ENCODE results near the gene PRSS1. TPM values are rescaled to one million over a fixed set of nuclear protein-coding genes. Genes with fewer than 3 reads are reported as not detected.
"Not testable (repeated sequence)": the region's sequence is repeated elsewhere in the genome, so short reads cannot be mapped to it uniquely, and the experiment has no call there.

The PRSS1 gene
- total RNA-seq, 1 donor from 2014 or later: not detected

DNA sequence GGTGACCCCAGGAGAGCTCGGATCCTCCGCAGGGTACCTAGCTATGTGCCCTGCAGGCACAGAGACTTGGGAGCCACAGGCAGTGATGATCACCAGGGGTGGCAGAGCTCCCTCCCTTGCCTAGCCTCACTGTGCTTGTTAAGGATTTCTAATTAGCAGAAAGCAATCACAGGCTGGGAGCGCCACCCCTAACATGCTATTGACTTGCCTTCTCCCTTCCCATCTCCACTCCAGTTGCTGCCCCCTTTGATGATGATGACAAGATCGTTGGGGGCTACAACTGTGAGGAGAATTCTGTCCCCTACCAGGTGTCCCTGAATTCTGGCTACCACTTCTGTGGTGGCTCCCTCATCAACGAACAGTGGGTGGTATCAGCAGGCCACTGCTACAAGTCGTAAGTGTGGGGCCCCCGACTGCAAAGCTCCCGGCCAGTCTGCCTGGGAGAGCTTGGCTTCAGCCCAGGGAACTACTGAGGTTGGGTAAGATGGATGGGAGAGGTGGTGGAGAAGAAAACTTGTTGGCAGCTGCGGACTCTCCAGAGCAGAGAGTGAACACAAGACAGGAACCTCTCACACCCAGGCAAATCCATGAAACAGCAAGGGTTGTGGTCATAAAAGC, 1.2 kb downstream of the PRSS1 start:
- Histone ChIP-seq H3K4me1 (no peaks in the 10 kb centered on the region), H3K9me3 (no peaks in the 10 kb centered on the region), H3K36me3 (no peaks in the 10 kb centered on the region), H3K4me3 (no peak overlapping the region), H3K27me3 (no peaks in the 10 kb centered on the region), H3K27ac (no peak overlapping the region)
- TF ChIP-seq, protein P1, sequence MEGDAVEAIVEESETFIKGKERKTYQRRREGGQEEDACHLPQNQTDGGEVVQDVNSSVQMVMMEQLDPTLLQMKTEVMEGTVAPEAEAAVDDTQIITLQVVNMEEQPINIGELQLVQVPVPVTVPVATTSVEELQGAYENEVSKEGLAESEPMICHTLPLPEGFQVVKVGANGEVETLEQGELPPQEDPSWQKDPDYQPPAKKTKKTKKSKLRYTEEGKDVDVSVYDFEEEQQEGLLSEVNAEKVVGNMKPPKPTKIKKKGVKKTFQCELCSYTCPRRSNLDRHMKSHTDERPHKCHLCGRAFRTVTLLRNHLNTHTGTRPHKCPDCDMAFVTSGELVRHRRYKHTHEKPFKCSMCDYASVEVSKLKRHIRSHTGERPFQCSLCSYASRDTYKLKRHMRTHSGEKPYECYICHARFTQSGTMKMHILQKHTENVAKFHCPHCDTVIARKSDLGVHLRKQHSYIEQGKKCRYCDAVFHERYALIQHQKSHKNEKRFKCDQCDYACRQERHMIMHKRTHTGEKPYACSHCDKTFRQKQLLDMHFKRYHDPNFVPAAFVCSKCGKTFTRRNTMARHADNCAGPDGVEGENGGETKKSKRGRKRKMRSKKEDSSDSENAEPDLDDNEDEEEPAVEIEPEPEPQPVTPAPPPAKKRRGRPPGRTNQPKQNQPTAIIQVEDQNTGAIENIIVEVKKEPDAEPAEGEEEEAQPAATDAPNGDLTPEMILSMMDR (IDR thresholded peaks at IDR 0.05): no peak
- DNase-seq (no peak), ATAC-seq (no peak)
- intact Hi-C loops (cut with DNase I): no loop called here

DNA sequence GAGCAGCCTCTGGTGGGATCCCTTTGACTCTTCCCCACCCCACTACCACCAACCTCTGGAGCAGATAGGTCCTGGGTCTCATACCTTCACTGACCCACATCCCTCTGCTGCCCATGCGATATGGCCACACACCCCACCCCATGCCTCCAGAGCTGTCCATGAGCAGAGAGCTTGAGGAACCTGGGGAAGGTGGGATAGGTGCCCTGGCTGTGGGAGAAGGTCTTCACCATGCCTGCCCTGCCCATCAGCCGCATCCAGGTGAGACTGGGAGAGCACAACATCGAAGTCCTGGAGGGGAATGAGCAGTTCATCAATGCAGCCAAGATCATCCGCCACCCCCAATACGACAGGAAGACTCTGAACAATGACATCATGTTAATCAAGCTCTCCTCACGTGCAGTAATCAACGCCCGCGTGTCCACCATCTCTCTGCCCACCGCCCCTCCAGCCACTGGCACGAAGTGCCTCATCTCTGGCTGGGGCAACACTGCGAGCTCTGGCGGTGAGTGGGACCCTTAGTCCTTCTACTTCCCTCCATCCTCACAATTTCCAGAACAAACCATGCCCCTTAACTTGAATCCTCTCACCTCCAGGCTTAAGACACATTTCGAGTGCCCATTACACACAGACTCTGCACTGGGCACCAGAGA, 2.4 kb downstream of the PRSS1 start:
- H3K36me3 ChIP-seq; H3K4me1 ChIP-seq; DNase-seq; ATAC-seq; intact Hi-C loops (cut with DNase I); H3K27ac ChIP-seq; H3K27me3 ChIP-seq; H3K4me3 ChIP-seq; H3K9me3 ChIP-seq: not testable (repeated sequence)

DNA sequence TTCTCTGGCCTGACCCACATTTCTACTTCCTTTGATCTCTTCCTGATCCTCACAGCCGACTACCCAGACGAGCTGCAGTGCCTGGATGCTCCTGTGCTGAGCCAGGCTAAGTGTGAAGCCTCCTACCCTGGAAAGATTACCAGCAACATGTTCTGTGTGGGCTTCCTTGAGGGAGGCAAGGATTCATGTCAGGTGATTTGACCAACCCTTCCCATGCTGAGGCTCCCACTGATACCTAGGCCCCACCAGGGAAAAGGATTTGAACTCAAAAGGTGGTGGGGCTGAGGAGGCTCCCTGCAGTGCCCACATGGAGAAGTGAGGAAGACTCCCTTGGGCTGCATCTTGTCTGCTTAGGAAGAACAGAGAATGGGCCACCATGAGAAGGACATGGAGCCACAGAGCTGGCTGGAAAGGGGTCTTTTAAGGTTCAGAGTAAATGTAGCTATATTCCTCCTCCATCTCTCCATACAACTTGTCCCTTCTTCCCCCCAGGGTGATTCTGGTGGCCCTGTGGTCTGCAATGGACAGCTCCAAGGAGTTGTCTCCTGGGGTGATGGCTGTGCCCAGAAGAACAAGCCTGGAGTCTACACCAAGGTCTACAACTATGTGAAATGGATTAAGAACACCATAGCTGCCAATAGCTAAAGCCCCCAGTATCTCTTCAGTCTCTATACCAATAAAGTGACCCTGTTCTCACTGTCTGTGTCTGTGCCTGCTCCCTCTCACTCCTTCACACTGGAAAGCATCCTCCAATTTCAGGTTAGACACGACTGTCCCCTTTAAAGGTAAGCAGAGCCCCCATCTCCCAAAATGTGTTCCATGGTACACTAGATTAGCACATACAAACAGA, 3.3 kb downstream of the PRSS1 start:
- TF ChIP-seq, protein P1 (IDR thresholded peaks at IDR 0.05): no peak
- Histone ChIP-seq H3K27ac (no peak overlapping the region), H3K36me3 (no peaks in the 10 kb centered on the region), H3K27me3 (no peaks in the 10 kb centered on the region), H3K9me3 (no peaks in the 10 kb centered on the region), H3K4me1 (no peaks in the 10 kb centered on the region), H3K4me3 (no peak overlapping the region)
- ATAC-seq (no peak), DNase-seq (no peak)
- intact Hi-C loops (cut with DNase I): no loop called here

DNA sequence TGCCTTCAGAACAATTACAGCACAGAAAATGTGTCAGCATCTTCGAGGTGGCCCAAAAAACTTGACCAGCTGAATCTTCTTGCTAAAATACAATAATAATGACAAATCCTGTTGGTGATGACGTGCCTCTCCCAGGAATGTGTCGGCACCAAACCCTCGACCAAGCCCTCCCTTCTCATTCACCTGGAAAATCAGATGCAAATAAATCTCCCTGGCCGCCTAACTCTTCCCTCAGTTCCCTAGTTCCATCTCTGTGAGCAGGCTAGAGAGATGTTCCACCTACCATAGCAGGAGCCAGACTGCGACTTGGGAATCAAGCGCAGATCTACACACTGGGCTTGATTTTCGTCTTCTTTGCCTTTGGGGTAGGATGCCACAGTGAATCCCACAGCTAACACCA, 4.1 kb downstream of the PRSS1 start:
- ATAC-seq (no peak), DNase-seq (no peak)
- intact Hi-C loops (cut with DNase I): no loop called here
- no peaks in the 10 kb centered on the region for H3K27me3 ChIP-seq
- TF ChIP-seq, protein P1 (IDR thresholded peaks at IDR 0.05): no peak
- H3K36me3 ChIP-seq: no peaks in the 10 kb centered on the region
- no peak overlapping the region for H3K27ac ChIP-seq
- H3K9me3 ChIP-seq: no peaks in the 10 kb centered on the region
- H3K4me3 ChIP-seq: no peak overlapping the region
- no peaks in the 10 kb centered on the region for H3K4me1 ChIP-seq

DNA sequence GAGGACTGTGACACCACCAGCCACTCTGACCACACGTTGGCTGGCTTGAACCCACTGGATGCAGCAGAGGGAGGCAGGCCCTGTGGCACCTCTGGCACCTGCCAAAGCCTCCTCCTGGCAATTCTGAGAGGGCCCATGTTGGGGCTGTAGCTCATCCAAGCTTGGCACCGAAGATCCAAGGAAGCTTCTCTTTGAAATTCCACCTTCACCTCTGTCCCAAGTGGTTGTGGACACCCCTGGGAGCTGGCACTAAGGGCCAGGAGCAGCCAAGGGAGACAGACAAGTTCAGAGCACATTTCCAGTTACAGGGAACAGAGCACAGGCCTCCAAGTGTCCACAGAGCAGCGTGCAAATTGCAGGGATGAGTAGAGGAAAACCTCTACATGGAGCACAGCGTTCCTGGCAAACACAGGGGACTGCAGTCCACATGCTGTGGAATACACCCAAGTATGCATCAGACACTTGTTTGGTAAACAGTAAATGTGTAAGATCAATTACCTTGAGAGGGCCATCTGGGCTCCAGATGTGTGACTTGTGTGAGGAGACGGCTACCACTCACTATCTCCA, 4.7 kb downstream of the PRSS1 start:
- H3K4me1 ChIP-seq; H3K27ac ChIP-seq; H3K36me3 ChIP-seq; DNase-seq; H3K4me3 ChIP-seq; H3K27me3 ChIP-seq; ATAC-seq; intact Hi-C loops (cut with DNase I); H3K9me3 ChIP-seq: not testable (repeated sequence)

DNA sequence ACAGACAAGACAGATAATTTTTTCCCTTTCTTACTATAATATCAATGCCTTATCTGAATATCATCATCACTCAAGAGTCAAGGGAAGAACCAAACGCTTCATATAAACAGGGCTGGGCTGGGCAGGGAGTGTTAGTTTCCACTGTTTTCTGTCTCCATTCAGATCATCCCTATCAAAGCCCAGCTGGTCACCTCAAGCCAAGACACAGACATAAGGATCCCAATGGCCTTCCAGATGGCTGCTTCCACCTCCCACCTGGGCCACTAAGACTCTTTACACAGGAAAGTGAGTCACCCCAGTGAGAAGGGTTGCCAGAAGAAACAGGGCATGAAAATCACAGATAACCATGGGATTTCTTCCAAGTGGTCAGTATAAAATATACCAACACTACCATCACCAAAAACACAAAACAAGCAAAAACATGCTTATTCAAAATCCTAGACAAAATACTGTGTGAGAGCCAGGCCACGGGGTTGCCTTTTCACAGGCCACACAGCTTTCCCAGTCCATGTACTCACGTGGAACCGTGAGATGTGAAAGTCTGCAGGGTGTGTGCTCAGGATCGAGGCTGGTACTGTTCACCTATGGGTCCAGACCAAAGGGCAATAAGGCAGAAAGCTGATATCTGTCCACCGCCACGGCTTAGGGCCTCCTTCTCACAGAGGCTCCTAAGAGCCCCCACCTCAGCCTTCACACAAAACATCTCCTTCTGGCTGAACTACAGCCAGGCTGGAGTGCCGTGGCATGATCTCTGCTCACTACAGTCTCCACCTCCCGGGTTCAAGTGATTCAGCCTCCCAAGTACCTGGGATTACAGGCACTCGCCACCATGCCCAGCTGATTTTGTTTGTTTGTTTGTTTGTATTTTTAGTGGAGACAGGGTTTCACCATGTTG, 5.7 kb downstream of the PRSS1 start:
- TF ChIP-seq, protein P1 (IDR thresholded peaks at IDR 0.05): no peak
- no peaks in the 10 kb centered on the region for H3K36me3 ChIP-seq
- H3K4me1 ChIP-seq: no peaks in the 10 kb centered on the region
- intact Hi-C loops (cut with DNase I): no loop called here
- DNase-seq: no peak
- no peaks in the 10 kb centered on the region for H3K9me3 ChIP-seq
- H3K27ac ChIP-seq: no peak overlapping the region
- no peak for ATAC-seq
- H3K4me3 ChIP-seq: no peak overlapping the region
- no peaks in the 10 kb centered on the region for H3K27me3 ChIP-seq

DNA sequence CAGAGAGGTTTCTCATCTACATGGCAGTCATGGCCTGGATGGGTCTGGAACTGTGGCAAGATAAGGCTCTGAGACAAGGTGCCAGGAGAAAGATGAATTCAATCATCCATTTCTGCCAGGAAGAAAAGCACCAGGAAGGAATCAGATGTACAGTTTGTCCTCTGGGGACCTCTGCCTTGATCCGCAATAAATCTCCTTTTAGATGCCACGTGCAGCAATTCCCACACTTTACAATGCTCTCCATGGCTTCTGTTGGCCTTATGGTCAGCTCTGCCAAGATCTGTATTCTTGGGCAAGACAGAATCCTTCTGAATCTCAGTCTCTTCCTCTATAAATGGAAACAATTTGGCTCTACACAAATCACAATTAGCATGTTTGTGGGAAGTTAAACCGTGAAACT, 9.0 kb downstream of the PRSS1 start:
- H3K36me3 ChIP-seq; H3K27ac ChIP-seq; ATAC-seq; H3K4me1 ChIP-seq; DNase-seq; H3K4me3 ChIP-seq; intact Hi-C loops (cut with DNase I); H3K9me3 ChIP-seq; H3K27me3 ChIP-seq: not testable (repeated sequence)
